HG02884 (cell line): ENCODE results near the gene MAN2B1.
"Not testable (repeated sequence)": the region's sequence is repeated elsewhere in the genome, so short reads cannot be mapped to it uniquely, and the experiment has no call there.

Experiments
- ATAC-seq: cut with Tn5 transposase; IDR thresholded peaks from one replicate; pipeline ENCODE4 v1.9.1; 2021; ENCODE audit warnings: mild to moderate bottlenecking, moderate library complexity; ENCODE audit not compliant: unreplicated experiment

Gene MAN2B1

GRCh38 chr19:12666265-12667048, at the start of gene MAN2B1, which contains the start of gene WDR83:
TSS of gene MAN2B1 (minus strand) at chr19:12666742. CDS start at chr19:12666701, 41 bp downstream.
TSS of gene WDR83 (plus strand) at chr19:12666807. CDS start at chr19:12669791, 2,984 bp downstream.
- no peak for ATAC-seq

GRCh38 chr19:12715929-12716328, 49.4 kb upstream of the MAN2B1 start:
- ATAC-seq: no peak

GRCh38 chr19:12715102-12715501, 48.6 kb upstream of the MAN2B1 start:
- no peak for ATAC-seq

- ATAC-seq: not testable (repeated sequence)
These were observed 46.8 kb upstream of the MAN2B1 start for GRCh38 chr19:12713304-12713703.

DNA sequence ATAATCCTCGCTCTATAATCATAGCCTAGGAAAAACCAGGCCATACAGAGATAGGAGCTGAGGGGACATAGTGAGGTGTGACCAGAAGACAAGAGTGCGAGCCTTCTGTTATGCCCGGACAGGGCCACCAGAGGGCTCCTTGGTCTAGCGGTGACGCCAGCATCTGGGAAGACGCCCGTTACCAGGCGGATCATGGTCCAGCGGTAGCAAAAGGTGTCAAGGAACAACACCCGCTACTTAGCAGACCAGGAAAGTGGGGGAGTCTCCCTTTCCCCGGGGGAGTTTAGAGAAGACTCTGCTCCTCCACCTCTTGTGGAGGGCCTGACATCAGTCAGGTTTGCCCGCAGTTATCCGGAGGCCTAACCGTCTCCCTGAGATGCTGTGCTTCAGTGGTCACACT, 45.5 kb upstream of the MAN2B1 start:
- not testable (repeated sequence) for ATAC-seq

DNA sequence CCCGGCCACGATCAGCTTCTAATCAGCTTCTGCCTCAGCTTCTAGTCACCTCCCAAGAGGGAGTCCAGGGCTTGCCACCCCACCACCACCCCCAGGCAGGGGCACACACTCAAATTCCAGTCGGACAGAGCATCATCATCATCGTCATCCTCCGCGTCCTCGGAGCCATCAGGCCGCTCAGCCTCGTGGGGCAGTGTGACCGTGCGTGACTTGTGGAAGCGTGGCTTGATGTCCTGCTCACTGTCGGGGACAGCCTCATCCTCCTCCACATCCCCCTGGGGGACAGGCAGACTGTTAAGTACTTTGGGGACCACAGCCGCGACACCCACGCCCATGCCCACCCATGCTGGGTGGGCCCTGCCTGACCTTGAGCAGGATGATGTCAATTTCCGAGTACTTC, 44.6 kb upstream of the MAN2B1 start:
- no peak for ATAC-seq

GRCh38 chr19:12708641-12709040, 42.1 kb upstream of the MAN2B1 start:
- no peak for ATAC-seq

GRCh38 chr19:12706332-12706718, 39.8 kb upstream of the MAN2B1 start:
- no peak for ATAC-seq

- no peak for ATAC-seq
These were observed 39.3 kb upstream of the MAN2B1 start for GRCh38 chr19:12705654-12706331.

- ATAC-seq: no peak
These were observed 38.6 kb upstream of the MAN2B1 start for GRCh38 chr19:12705169-12705568.

- ATAC-seq: no peak
These were observed 36.5 kb upstream of the MAN2B1 start for GRCh38 chr19:12703046-12703445.

- no peak for ATAC-seq
These were observed 35.2 kb upstream of the MAN2B1 start for GRCh38 chr19:12701596-12702282.

- ATAC-seq: no peak
These were observed 31.6 kb upstream of the MAN2B1 start for GRCh38 chr19:12698138-12698537.

DNA sequence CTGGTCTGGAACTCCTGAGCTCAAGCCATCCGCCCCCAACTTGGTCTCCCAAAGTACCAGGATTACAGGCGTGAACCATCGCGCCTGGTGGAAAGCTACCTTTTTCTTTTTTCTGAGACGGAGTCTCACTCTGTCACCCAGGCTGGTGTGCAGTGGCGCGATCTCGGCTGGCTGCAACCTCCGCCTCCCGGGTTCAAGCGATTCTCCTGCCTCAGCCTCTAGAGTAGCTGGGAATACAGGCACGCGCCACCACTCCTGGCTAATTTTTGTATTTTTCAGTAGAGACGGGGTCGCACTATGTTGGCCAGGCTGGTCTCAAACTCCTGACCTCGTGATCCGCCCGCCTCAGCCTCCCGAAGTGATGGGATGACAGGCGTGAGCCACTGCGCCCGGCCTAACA, 30.9 kb upstream of the MAN2B1 start:
- ATAC-seq: not testable (repeated sequence)

DNA sequence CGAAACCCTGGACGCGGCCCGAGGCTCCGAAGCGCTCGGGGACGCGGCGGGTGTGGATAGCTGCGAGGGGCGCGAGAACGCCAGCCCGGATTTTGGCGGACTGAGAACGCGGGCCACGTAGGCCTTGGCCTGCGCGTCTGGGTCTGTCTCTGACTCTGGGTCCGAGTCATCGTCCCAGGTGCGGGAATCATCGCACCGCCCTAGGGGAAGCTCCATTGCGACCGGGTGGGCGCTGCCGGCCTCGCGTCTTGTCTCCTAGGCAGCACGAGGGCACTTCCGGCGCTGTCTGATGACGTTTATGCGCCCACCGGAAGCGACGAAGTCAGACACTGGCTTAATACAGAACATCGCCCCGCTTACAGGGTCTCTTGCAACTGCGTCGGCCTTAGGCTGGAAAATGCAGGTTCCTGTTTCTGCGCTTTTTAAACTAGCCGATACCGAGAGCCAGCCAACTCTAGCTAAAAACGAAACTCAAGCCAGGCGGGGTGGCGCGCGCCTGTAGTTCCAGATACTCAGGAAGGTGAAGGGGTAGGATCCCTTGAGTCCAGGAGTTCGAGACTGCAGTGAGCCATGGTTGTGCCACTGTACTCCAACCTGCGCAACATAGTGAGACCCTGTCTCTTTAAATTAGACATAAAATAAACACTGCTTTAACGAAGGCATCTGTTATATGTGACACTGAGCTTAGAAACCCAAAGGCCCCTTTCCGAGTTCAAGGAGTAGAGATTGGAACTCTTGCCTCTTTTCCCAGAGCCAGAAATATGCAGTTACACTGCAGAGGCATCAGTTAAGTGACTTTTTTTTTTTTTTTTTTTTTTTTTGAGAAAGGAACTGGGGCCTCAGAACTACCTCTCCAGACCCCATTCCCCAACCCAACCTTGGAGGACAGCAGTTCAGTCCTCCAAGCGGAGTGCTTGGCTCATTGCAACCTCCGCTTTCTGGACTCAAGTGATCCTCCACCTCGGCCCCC, 30.1 kb upstream of the MAN2B1 start, which contains the start of gene FBXW9:
Gene FBXW9 (minus strand): TSS at position 266 of the 970 bp plus-strand sequence. CDS start 50 bp downstream, at position 216.
- peak; percentile 79 for ATAC-seq

GRCh38 chr19:12695997-12696365, 29.4 kb upstream of the MAN2B1 start:
- peak; percentile 15 for ATAC-seq

DNA sequence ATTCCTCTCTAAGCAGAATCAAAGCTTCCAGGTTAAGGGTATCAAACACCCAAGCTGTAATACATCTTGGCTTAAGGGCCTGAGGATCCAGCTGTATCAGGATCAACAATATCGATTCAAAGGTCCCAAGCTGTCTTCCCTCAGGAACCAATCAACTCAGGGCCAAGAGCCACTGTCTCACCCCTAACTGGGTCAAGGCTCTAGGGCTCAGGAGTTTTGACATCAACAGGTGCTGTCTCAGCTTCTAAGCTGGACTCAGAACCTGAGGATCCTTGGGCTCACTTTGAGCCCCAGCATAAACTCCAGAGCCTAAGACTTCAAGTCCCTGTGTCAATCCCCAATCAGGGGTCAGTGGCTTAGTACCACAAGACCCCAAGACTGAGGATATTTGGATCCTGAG, 29.0 kb upstream of the MAN2B1 start:
- ATAC-seq: no peak

DNA sequence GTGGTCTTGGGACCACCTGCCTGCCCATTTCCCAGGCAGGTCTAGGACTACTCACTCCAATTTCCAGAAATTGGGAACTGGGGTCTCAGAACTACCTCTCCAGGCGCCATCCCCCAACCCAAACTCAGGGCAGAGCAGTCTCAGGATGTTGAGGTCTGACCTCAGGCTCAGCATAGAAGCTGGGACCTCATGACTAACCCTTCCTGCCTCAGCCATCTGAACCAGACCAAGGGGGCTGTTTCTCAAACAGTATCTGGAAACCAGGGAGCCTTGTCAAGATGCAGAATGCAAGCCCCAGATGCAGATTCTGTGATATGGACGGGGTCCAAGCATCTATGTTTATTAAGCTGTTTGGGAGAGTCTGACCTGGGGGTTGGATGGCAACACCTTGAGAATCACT, 28.6 kb upstream of the MAN2B1 start:
- no peak for ATAC-seq

DNA sequence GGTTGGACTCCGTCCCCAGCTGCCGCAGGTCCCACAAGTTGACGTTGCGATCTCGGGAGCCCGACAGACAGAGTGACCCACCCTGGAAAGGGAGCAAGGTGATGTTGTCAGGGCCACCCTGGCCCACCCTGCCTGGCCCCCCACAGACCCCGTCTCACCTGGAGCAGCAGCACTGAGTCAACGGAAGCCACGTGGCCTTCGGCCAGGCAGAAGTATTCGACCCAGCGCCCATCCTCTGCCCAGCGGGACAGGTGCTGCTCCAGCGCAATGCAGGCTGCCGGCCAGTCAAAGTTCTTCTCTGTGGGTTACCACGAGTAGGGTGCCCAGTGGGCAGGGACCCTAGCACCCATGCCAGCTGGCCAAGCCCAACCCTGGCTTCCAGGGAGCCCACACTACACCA, 28.1 kb upstream of the MAN2B1 start:
- ATAC-seq: no peak

GRCh38 chr19:12692960-12693359, 26.4 kb upstream of the MAN2B1 start:
- ATAC-seq: no peak
